ENCODE measurements around the gene CFAP221.
A peak's percentile ranks its signal among the peaks of the same experiment; 100 is the strongest.

Gene CFAP221

DNA sequence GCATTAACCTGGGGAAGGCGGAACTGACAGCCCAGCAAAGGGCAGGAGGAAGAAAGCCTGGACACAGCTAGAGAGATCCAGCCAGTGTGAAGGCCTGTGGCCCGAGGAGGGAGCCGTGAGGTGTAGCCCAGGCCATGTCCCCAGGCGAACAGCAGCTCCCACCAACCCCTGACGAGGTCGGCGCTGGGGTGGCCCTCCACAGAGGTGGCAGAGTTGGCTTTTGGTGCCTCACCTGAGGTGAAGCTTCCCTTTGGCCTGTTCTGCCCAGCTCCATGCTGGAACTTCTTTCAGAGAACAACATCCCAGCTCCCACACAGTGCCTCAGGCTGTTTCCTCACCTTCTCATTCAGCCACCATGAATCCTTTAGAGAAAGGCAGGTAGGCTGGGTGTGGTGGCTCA lies 148.1 kb downstream of the CFAP221 start:
- TF ChIP-seq, protein P1, sequence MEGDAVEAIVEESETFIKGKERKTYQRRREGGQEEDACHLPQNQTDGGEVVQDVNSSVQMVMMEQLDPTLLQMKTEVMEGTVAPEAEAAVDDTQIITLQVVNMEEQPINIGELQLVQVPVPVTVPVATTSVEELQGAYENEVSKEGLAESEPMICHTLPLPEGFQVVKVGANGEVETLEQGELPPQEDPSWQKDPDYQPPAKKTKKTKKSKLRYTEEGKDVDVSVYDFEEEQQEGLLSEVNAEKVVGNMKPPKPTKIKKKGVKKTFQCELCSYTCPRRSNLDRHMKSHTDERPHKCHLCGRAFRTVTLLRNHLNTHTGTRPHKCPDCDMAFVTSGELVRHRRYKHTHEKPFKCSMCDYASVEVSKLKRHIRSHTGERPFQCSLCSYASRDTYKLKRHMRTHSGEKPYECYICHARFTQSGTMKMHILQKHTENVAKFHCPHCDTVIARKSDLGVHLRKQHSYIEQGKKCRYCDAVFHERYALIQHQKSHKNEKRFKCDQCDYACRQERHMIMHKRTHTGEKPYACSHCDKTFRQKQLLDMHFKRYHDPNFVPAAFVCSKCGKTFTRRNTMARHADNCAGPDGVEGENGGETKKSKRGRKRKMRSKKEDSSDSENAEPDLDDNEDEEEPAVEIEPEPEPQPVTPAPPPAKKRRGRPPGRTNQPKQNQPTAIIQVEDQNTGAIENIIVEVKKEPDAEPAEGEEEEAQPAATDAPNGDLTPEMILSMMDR (IDR thresholded peaks at IDR 0.05; ENCODE audit: low read depth, low read length, missing control alignments): no peak
- no peak overlapping the region for H3K4me3 ChIP-seq (replicated peaks; ENCODE audit: low read depth, low read length)
- no peak for DNase-seq (ENCODE audit: extremely low read depth, low read depth)

DNA sequence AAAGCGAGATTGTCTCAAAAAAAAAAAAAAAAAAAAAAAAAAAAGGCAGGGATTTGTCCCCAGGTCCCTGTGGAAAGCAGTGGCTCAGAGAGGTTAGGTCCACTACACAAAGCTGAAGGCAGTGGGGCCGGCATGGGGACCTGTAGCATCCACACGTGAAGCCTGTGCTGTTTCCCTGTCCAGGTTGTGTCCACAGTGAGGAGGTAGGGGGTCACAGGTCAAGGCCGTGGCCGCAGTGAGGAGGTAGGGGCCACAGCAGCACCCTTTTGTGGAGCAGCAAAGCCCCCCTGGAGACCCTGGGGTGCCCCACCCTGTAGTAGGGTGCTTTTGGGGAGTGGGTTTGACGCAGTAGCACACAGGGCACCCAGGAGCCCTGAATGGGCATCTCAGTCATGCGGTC lies 148.7 kb downstream of the CFAP221 start:
- no peak for DNase-seq (ENCODE audit: extremely low read depth, low read depth)
- H3K4me3 ChIP-seq (replicated peaks; ENCODE audit: low read depth, low read length): no peak overlapping the region
- TF ChIP-seq, protein P1 (IDR thresholded peaks at IDR 0.05; ENCODE audit: low read depth, low read length, missing control alignments): no peak

DNA sequence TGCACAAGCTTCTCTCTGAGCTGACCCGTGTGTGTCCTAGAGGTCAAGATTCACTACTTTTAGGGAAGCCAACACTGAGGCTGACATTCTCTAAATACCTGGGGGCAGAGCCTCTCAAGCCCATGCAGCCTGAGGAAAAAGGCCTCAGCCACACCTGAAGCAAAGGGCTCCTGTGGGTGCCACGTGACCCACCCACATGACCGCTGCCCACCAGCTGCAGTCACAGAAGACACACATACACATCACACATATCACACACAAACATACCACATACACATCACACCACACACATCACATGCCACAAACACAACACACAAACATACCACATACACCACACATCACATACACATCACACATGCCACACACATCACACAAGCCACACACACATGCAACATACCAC lies 149.3 kb downstream of the CFAP221 start:
- DNase-seq (ENCODE audit: extremely low read depth, low read depth): no peak
- H3K4me3 ChIP-seq (replicated peaks; ENCODE audit: low read depth, low read length): no peak overlapping the region
- TF ChIP-seq, protein P1 (IDR thresholded peaks at IDR 0.05; ENCODE audit: low read depth, low read length, missing control alignments): no peak

DNA sequence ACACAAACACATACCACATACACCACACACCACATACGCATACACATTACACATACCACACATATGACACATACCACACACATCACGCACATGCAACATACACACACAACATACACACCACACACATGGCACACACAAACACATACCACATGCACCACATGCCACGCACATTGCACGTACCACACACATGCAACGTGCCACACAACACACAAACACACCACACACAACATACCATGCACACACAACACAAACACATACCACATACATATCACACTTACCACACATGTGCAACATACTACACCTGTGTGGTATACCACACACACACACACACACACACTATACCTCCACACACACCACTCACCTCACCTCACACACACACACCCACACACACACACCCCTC lies 149.7 kb downstream of the CFAP221 start:
- DNase-seq (ENCODE audit: extremely low read depth, low read depth): no peak
- no peak overlapping the region for H3K4me3 ChIP-seq (replicated peaks; ENCODE audit: low read depth, low read length)
- TF ChIP-seq, protein P1 (IDR thresholded peaks at IDR 0.05; ENCODE audit: low read depth, low read length, missing control alignments): no peak

DNA sequence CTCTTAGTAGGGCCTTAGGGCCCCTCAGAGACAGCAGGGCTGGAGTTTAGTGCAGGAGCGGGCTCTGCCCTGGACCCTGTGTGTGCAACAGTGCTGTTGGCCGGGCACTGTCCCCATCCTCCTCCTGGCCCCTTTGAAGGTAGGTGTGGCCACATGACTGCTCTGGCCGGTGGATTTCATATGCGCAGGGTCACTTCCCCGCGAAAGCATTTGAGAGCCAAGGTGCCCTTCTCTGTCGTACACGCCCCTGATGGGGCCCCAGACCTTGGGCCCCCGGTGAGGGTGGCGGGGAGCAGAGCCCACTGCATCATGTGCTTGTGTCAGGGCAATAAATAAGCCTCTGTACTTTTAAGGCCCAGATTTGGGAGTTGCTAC lies 150.2 kb downstream of the CFAP221 start:
- TF ChIP-seq, protein P1 (IDR thresholded peaks at IDR 0.05; ENCODE audit: low read depth, low read length, missing control alignments): no peak
- no peak for DNase-seq (ENCODE audit: extremely low read depth, low read depth)
- no peak overlapping the region for H3K4me3 ChIP-seq (replicated peaks; ENCODE audit: low read depth, low read length)

DNA sequence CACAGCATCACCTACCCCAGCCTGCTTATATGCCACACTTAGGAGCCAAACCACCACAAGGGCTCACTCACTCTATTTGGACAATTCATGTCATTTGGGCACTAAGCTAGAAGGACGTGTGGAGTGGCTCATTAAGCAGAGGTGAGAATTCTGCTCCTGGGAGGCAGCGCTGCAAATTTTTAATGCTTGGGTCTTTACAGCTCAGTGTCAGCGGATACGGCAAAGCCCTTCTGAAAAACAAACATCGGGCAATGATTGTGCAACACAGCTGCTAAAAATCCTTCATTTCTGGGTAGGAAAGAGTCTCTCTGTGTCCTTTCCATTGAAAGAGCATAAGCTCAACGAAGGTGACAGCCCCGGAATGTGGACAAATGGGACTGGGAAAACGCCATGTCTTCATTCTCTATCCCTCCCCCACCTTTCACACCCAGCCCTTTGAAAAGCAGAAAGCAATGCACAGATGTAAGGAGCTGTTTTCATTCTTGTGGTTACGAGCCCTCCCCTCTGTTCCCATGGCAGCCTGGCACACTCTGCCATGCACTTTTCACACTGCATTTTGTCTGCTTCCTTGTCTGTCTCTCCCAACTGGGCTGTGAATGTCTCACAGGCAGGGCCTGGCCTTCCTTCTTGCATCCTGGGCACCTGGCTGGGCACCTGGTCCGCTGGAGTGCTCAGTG lies 150.7 kb downstream of the CFAP221 start:
- TF ChIP-seq, protein P1 (IDR thresholded peaks at IDR 0.05; ENCODE audit: low read depth, low read length, missing control alignments): no peak
- peak; percentile 42 for DNase-seq (ENCODE audit: extremely low read depth, low read depth)
- H3K4me3 ChIP-seq (replicated peaks; ENCODE audit: low read depth, low read length): no peak overlapping the region

DNA sequence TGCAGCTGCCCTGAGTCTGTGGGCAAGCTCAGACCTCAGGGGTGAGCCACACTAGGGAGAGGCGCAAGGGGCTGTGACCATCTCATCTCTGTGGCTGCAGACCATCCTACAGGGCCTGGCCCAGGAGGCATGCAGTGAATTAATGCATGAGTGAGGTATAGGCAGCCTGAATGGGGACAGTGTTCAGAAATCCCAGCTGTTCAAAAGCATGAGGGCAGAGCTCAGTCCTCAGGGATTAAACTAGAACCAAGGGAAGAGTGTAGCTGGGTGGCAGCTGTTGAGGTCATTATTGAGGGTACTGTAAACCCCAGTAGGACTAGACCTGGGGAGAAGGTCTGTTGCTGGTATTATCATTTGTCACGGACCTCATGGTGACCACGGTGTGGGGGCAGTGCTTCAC lies 151.8 kb downstream of the CFAP221 start:
- TF ChIP-seq, protein P1 (IDR thresholded peaks at IDR 0.05; ENCODE audit: low read depth, low read length, missing control alignments): no peak
- no peak overlapping the region for H3K4me3 ChIP-seq (replicated peaks; ENCODE audit: low read depth, low read length)
- no peak for DNase-seq (ENCODE audit: extremely low read depth, low read depth)
